ENCODE measurements around the gene PANK3.
"Not testable (repeated sequence)": the region's sequence is repeated elsewhere in the genome, so short reads cannot be mapped to it uniquely, and the experiment has no call there.

DNA sequence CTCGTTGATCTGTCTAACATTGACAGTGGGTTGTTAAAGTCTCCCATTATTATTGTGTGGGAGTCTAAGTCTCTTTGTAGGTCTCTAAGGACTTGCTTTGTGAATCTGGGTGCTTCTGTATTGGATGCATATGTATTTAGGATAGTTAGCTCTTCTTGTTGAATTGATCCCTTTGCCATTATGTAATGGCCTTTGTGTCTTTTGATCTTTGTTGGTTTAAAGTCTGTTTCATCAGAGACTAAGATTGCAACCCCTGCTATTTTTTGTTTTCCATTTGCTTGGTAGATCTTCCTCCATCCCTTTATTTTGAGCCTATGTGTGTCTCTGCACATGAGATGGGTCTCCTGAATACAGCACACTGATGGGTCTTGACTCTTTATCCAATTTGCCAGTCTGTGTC lies 17.0 kb upstream of the PANK3 start:
- not testable (repeated sequence) for TF ChIP-seq EZH2 (IDR thresholded peaks at IDR 0.05; ENCODE audit: insufficient read depth, poor library complexity, severe bottlenecking); EZH2phosphoT487 (IDR thresholded peaks at IDR 0.05; ENCODE audit: insufficient read depth, low read depth)
